Erythroblast (primary cell): Measurements from ENCODE around the gene HIKESHI.
"Not testable (repeated sequence)": the region's sequence is repeated elsewhere in the genome, so short reads cannot be mapped to it uniquely, and the experiment has no call there.

Experiments used
- DNase-seq, 2 experiments: peaks; one replicate each; lab custom pipeline; 2025; lab: John Stamatoyannopoulos, UW
- GATA1 ChIP-seq: IDR thresholded peaks from 2 replicates; pipeline ENCODE4 v1.6.1; 2011; ENCODE audit warnings: low read depth, mild to moderate bottlenecking, control low read depth, low read length, moderate library complexity
- POLR2A ChIP-seq: IDR thresholded peaks from 2 replicates; pipeline ENCODE4 v1.6.1; 2011; ENCODE audit warnings: mild to moderate bottlenecking, low read length

HIKESHI gene

GRCh38 chr11:86341382-86341781 is 39.3 kb downstream of the HIKESHI start:
- DNase-seq = no peak

DNA sequence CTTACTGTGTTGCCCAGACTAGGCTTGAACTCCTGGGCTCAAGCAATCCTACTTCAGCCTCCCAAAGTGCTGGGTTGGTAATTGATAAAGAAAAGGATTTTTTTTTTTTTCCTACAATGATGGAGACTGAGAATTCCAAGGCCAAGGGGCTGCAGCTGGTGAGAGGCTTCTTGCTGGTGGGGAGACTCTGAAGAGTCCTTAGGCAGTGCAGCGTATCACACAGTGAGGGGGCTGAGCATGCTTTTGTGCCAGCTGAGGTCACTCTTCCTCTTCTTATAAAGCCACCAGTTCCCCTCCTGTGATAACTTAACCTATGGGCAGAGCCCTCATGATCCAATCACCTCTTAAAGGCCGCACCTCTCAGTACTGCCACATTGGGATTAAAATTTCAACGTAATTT is 44.5 kb downstream of the HIKESHI start:
- no peak for DNase-seq
- TF ChIP-seq GATA1 (no peak), POLR2A (no peak)

More at GRCh38 chr11:86341382-86341781, 39.3 kb downstream of the HIKESHI start:
- TF ChIP-seq POLR2A = no peak
- no peak for TF ChIP-seq GATA1

DNA sequence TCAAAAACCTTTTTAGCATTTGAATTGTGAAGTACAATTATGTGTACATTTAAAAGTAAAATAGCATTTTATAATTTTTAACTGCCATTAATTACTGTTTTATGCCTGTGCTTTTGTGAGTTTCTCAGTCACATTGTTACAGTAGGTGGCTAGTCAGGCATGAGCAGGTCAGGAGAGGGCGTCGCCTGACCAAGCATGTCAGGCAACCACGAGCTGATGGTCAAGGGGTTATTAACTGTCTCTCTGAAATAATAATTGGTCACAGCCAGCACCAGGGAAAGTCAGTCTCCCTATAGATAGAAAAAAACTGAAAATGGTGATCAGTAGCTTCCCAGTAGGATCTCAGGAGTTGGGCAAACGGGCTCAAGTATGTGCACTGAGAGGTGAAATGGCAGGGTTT is 53.2 kb downstream of the HIKESHI start:
- DNase-seq = no peak
- TF ChIP-seq GATA1 (no peak), POLR2A (no peak)

- DNase-seq = not testable (repeated sequence)
Measured at GRCh38 chr11:86357412-86357811, 55.4 kb downstream of the HIKESHI start.

- DNase-seq = no peak
- TF ChIP-seq GATA1 (no peak), POLR2A (no peak)
Measured at GRCh38 chr11:86358720-86359119, 56.7 kb downstream of the HIKESHI start.

- no peak for TF ChIP-seq POLR2A
- no peak for TF ChIP-seq GATA1
- no peak for DNase-seq
Measured at GRCh38 chr11:86360775-86361395, 58.8 kb downstream of the HIKESHI start.

DNA sequence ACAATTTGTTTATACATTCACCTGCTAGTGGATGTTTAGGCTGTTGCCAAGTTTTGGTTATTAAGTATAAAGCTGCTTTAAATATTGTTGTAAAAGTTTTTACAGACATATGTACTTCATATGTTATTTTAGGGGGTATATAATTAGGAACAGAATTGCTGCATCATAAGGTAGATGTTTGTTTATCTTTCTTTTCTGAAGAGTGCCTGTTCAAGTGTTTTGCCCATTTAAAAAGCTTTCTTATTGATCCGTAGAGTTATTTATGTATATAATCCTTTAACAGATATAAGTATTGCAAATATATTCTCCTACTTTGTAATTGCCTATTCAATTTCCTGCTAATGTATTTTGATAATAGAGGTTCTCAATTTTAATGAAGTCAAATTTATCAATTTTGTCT is 61.4 kb downstream of the HIKESHI start:
- no peak for TF ChIP-seq GATA1
- no peak for TF ChIP-seq POLR2A

GRCh38 chr11:86365546-86365945 is 63.5 kb downstream of the HIKESHI start:
- TF ChIP-seq GATA1 (no peak), POLR2A (no peak)
- no peak for DNase-seq

More for the DNA sequence above, 61.4 kb downstream of the HIKESHI start:
- no peak for DNase-seq

GRCh38 chr11:86369668-86370067 is 67.6 kb downstream of the HIKESHI start:
- no peak for TF ChIP-seq GATA1
- TF ChIP-seq POLR2A = no peak
- no peak for DNase-seq

GRCh38 chr11:86370171-86370570 is 68.1 kb downstream of the HIKESHI start:
- TF ChIP-seq POLR2A (no peak), GATA1 (no peak)
- DNase-seq = no peak

- DNase-seq = peak in 1 of 2 experiments; percentile 16
Measured at GRCh38 chr11:86370922-86371594, 69.0 kb downstream of the HIKESHI start.

DNA sequence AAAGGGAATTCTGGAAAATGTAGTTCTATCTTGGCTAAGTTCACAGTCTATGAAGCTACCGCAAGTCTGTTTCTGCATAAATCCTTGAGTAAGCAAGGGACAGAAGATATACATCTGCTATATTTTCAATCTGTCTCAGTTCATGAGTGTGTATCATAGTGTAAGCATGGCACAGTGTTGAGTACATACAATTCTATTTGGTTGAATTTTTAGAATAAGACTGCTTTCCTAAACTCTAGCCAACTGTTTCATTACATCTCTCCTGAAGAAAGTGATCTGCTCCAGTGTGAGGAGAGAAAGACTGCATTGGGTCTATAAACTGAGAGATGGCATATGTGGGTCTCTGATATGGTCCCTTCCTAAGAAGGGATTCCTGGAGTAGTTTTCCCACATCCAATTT is 70.0 kb downstream of the HIKESHI start:
- TF ChIP-seq GATA1 (no peak), POLR2A (no peak)
- DNase-seq = no peak

More at GRCh38 chr11:86370922-86371594, 69.0 kb downstream of the HIKESHI start:
- no peak for TF ChIP-seq POLR2A
- TF ChIP-seq GATA1 = no peak

GRCh38 chr11:86372586-86372985 is 70.5 kb downstream of the HIKESHI start:
- no peak for DNase-seq
- TF ChIP-seq GATA1 (no peak), POLR2A (no peak)

- no peak for TF ChIP-seq POLR2A
- TF ChIP-seq GATA1 = no peak
- DNase-seq = no peak
Measured at GRCh38 chr11:86374069-86374468, 72.0 kb downstream of the HIKESHI start.

DNA sequence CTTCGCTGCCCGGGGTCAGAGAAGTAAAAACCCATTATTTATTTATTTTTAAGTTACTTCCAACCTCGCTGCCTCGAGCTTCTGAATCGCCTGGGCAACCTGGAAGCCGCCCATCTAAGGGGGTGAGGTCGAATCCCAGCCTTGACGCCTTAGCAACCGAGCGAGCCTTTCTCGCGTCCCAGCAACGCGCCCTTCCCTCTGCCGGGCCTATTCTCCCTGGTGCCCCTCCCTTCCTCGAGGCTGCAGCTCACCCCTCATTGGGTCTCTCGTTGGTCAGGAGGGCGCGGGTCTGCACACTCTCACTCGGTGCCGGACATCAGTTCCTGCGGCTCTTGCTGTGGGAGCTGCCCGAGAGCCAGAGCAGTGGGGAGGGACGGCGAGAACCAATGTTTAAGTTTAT is 72.5 kb downstream of the HIKESHI start, which contains the start of gene CCDC81:
CCDC81 (plus strand) TSS at position 302 of the 400 bp plus-strand sequence. CDS start 277 bp downstream, outside the sequence.
- TF ChIP-seq POLR2A = no peak
- TF ChIP-seq GATA1 = no peak
- DNase-seq = peak in 1 of 2 experiments; percentile 14
